K562 (cell line): ENCODE results near the gene RNF150. TPM values are rescaled to one million over a fixed set of nuclear protein-coding genes. Genes with fewer than 3 reads are reported as not detected.
A peak's percentile ranks its signal among the peaks of the same experiment; 100 is the strongest.

Experiments used
- ATAC-seq: fragments of 200-7000 bp; cut with Tn5 transposase; 3 replicates; pipeline ENCODE4 v1.9.1; 2020; ENCODE audit warnings: moderate library complexity
- BruUV-seq: library from RNA; stranded (reverse); fragments of 400-500 nt; replicated peaks from 2 replicates; lab custom pipeline; 2021; lab: Mats Ljungman, UMichigan
- CTCF ChIA-PET: fragments of 300-600 bp; formaldehyde crosslinking; extraction: SDS; loops from one replicate; lab custom pipeline; 2021; ENCODE audit warnings: low intra/inter-chr PET ratio; lab: Yijun Ruan, JAX
- POLR2A ChIA-PET: fragments of 300-600, 350-650 bp; sonication (Branson Sonifier 250); formaldehyde crosslinking; extraction: SDS; loops from one replicate; lab custom pipeline; 2021; ENCODE audit warnings: antibody characterized with exemption, inconsistent platforms; lab: Yijun Ruan, JAX
- DNase-seq, 4 experiments: peaks; one replicate each; pipeline versions ENCODE4 v3.0.0 to v3.0.0-alpha.2; 2011 to 2018; ENCODE audit warnings: low spot score in 3 of 4, mixed read lengths in 3 of 4; ENCODE audit errors: extremely low read depth in 1 of 4
- FAIRE-seq: peaks from 2 replicates; lab custom pipeline; 2011; peaks lifted over from hg19 to GRCh38; lab: Jason Lieb, UNC
- H2AFZ ChIP-seq: 2 replicates; pipeline ENCODE4 v1.6.0; 2011; ENCODE audit warnings: low read depth, low read length, control low read depth, inconsistent platforms
- H3K27ac ChIP-seq: fragments of 200-600 bp; 3 replicates; pipeline ENCODE4 v1.8.0; 2011; ENCODE audit warnings: low read depth, mild to moderate bottlenecking, control low read depth, inconsistent platforms, low read length, moderate library complexity, mixed read lengths; ENCODE audit errors: extremely low read depth
- H3K27me3 ChIP-seq, 2 experiments: fragments of 300-600 bp in 1 of 2; 2 replicates in 1 of 2; 3 replicates in 1 of 2; pipeline versions ENCODE4 v1.6.0 to v1.8.0; 2011; ENCODE audit warnings: inconsistent platforms in 2 of 2, low read length in 2 of 2, mild to moderate bottlenecking in 1 of 2, mixed read lengths in 1 of 2, moderate library complexity in 1 of 2; ENCODE audit not compliant: control insufficient read depth in 2 of 2, insufficient read depth in 2 of 2
- H3K36me3 ChIP-seq: fragments of 300-600 bp; 3 replicates; pipeline ENCODE4 v1.8.0; 2011; ENCODE audit warnings: mild to moderate bottlenecking, low read length, inconsistent platforms; ENCODE audit not compliant: control insufficient read depth, insufficient read depth
- H3K4me1 ChIP-seq, 2 experiments: fragments of 200-600 bp in 1 of 2; replicated peaks in 1 of 2; 2 replicates in 1 of 2; 3 replicates in 1 of 2; pipeline versions ENCODE4 v1.5.1 to v1.8.0; 2011; ENCODE audit warnings: inconsistent platforms in 2 of 2, low read length in 2 of 2, mild to moderate bottlenecking in 1 of 2, mixed read lengths in 1 of 2, moderate library complexity in 1 of 2; ENCODE audit not compliant: control insufficient read depth in 2 of 2, insufficient read depth in 2 of 2
- H3K4me2 ChIP-seq: 2 replicates; pipeline ENCODE4 v1.6.1; 2011; ENCODE audit warnings: low read length, control low read depth, inconsistent platforms, mixed read lengths; ENCODE audit not compliant: insufficient read depth
- H3K4me3 ChIP-seq: fragments of 200-600 bp; sonication (generic), shearing (Covaris generic); 2 replicates; pipeline ENCODE4 v1.5.1; 2016; ENCODE audit warnings: control low read depth, inconsistent platforms
- H3K79me2 ChIP-seq: fragments of 200-600 bp; 3 replicates; pipeline ENCODE4 v1.8.0; 2011; ENCODE audit warnings: low read length, inconsistent platforms; ENCODE audit not compliant: control insufficient read depth, insufficient read depth
- H3K9ac ChIP-seq, 2 experiments: 2 replicates each; pipeline versions ENCODE4 v1.6.0 to v1.6.1; 2011; ENCODE audit warnings: low read depth in 2 of 2, low read length in 2 of 2, control low read depth in 1 of 2, inconsistent platforms in 1 of 2, mild to moderate bottlenecking in 1 of 2, mixed read lengths in 1 of 2; ENCODE audit not compliant: insufficient read depth in 1 of 2
- H3K9me1 ChIP-seq: one replicate; pipeline ENCODE4 v1.6.0; 2011; ENCODE audit warnings: inconsistent platforms, mild to moderate bottlenecking, low read length, moderate library complexity; ENCODE audit not compliant: control insufficient read depth, insufficient read depth
- H3K9me3 ChIP-seq: replicated peaks from 2 replicates; pipeline ENCODE4 v1.5.1; 2011; ENCODE audit warnings: low read depth, low read length, inconsistent platforms; ENCODE audit not compliant: control insufficient read depth, insufficient read depth
- H4K20me1 ChIP-seq: replicated peaks from 2 replicates; pipeline ENCODE4 v1.6.1; 2011; ENCODE audit warnings: low read length, inconsistent platforms, mixed read lengths; ENCODE audit not compliant: control insufficient read depth, insufficient read depth
- FOXA3 ChIP-seq, 2 experiments: fragments of 450-650 bp in 1 of 2; sonication (generic) in 1 of 2; formaldehyde crosslinking; IDR thresholded peaks in 1 of 2; conservative IDR thresholded peaks in 1 of 2; 2 replicates each; pipeline versions ENCODE4 v1.4.0 to v1.8.0; 2020 to 2022; ENCODE audit warnings: mild to moderate bottlenecking in 2 of 2, missing genetic modification reagents in 1 of 2
- MAFG ChIP-seq: fragments of 450-650 bp; conservative IDR thresholded peaks from 2 replicates; pipeline ENCODE4 v1.6.1; 2016; ENCODE audit warnings: missing genetic modification characterization, missing compliant biosample characterization
- POLR2A ChIP-seq: fragments of 450-650 bp; conservative IDR thresholded peaks from 2 replicates; pipeline ENCODE4 v1.6.1; 2016
- SLC30A9 ChIP-seq: fragments of 250-450 bp; sonication (Bioruptor Pico); IDR thresholded peaks from 2 replicates; pipeline ENCODE4 v1.8.0; 2022; ENCODE audit warnings: mild to moderate bottlenecking, moderate library complexity
- U2AF2 ChIP-seq: fragments of 200-400 bp; formaldehyde crosslinking; optimal IDR thresholded peaks from 2 replicates; pipeline ENCODE3; 2017; ENCODE audit warnings: low read depth, mild to moderate bottlenecking, low read length
- ZKSCAN1 ChIP-seq: fragments of 150-350 bp; IDR thresholded peaks from 2 replicates; pipeline ENCODE4 v1.6.1; 2016; ENCODE audit warnings: low read depth, low read length
- ZNF263 ChIP-seq: sonication (generic); formaldehyde crosslinking; IDR thresholded peaks from 2 replicates; pipeline ENCODE4 v1.8.0; 2022; ENCODE audit warnings: mild to moderate bottlenecking, missing genetic modification reagents, borderline replicate concordance
- ZNF316 ChIP-seq: fragments of 450-650 bp; IDR thresholded peaks from 2 replicates; pipeline ENCODE4 v1.6.1; 2016
- ZNF354B ChIP-seq: fragments of 250-450 bp; sonication (Bioruptor Pico); IDR thresholded peaks from 2 replicates; pipeline ENCODE4 v1.4.0; 2020
- WGBS: fragments of 100-300 bp; shearing (Covaris generic); methylation state at CpG from one replicate; pipeline ENCODE4 v1.1.6; 2016; ENCODE audit warnings: low coverage, mixed read lengths; ENCODE audit not compliant: insufficient coverage; ENCODE audit errors: missing lambda C conversion rate; 5-methylcytosine and 5-hydroxymethylcytosine counted together
- in situ Hi-C: fragments of 300-500 bp; cut with MboI; formaldehyde crosslinking; loops from 4 replicates; pipeline ENCODE4 v1.15.0; 2018; ENCODE audit warnings: inconsistent platforms, mixed read lengths
- intact Hi-C: fragments of 100-400 bp; cut with micrococcal nuclease; formaldehyde crosslinking; loops from 2 replicates; pipeline ENCODE4 v1.14.2; 2022
- polyA plus RNA-seq, 8 experiments: library from polyadenylated mRNA; depleted of rRNA in 4 of 8; stranded (reverse) in 5 of 8; unstranded in 3 of 8; fragments of >200 nt; fragmentation: Nextera tagmentation in 2 of 8; fragmentation: Illumina TruSeq in 1 of 8; extraction: Ambion mirVana in 2 of 8; extraction: Trizol in 1 of 8; gene quantifications; 2 replicates each; pipeline versions ENCODE4 v1.2.1 to v1.2.3, GENCODE V29; 2011 to 2014; ENCODE audit warnings: inconsistent platforms in 1 of 8, missing spikeins in 1 of 8
- total RNA-seq, 7 experiments: library from RNA; depleted of rRNA in 6 of 7; stranded (reverse); fragments of >200 nt in 6 of 7; fragmentation: Illumina TruSeq in 2 of 7; extraction: Trizol in 2 of 7; gene quantifications; 2 replicates each; pipeline versions ENCODE4 v1.2.1 to v1.2.3, GENCODE V29; 2011 to 2021; ENCODE audit warnings: low replicate concordance in 1 of 7

Gene RNF150
- total and polyA plus RNA-seq, 9 of the 15 experiments (the other 6 are each of a cell fraction or from before 2014, with no cell fraction given) = 0.09 TPM; not detected in 8

- BruUV-seq = no TSS peak
- Histone ChIP-seq H3K27ac (no peak overlapping the region), H3K27me3 (no peaks in the 10 kb centered on the region), H3K79me2 (no peaks in the 10 kb centered on the region), H3K4me3 (no peak overlapping the region), H3K4me2 (no peak overlapping the region), H3K9me1 (no peaks in the 10 kb centered on the region), H2AFZ (no peak overlapping the region), H3K9me3 (no peaks in the 10 kb centered on the region), H4K20me1 (no peaks in the 10 kb centered on the region), H3K4me1 (no peaks in the 10 kb centered on the region), H3K36me3 (no peaks in the 10 kb centered on the region), H3K9ac (no peak overlapping the region)
- CTCF ChIA-PET = no interaction called here
- intact Hi-C loops (no loop called here), in situ Hi-C loops (no loop called here)
- TF ChIP-seq ZNF354B (CRISPR knock-in tag) (no peak), POLR2A (no peak), ZNF316 (0 out of 2 replicates have a peak, but pooled peaks have one; percentile 12), FOXA3 (CRISPR knock-in tag; conservative IDR thresholded peaks at IDR 0.05 in 1 of 2, IDR thresholded peaks at IDR 0.05 in 1 of 2) (no peak), MAFG (tag) (peak; percentile 18; the same call in 1 of the 2 replicates), ZNF263 (CRISPR knock-in tag) (no peak)
- FAIRE-seq (no peak), DNase-seq (no peak), ATAC-seq (no peak)
- POLR2A ChIA-PET = no interaction called here
Measured at GRCh38 chr4:141075553-141075952, 57.7 kb downstream of the RNF150 start.

GRCh38 chr4:141074098-141074878, 59.0 kb downstream of the RNF150 start:
- Histone ChIP-seq H3K9me3 (no peaks in the 10 kb centered on the region), H3K4me3 (no peak overlapping the region), H3K9ac (no peak overlapping the region), H3K4me1 (no peaks in the 10 kb centered on the region)
- CTCF ChIA-PET = no interaction called here
- WGBS = 0% methylated on average over 4 of the region's 4 CpGs
- TF ChIP-seq U2AF2 = no peak
- TF ChIP-seq SLC30A9 (CRISPR knock-in tag) = no peak
- no peak for TF ChIP-seq ZKSCAN1
- TF ChIP-seq, all 486 proteins: peak for 0
- POLR2A ChIA-PET = no interaction called here
- intact Hi-C loops = no loop called here
- H3K9me1 ChIP-seq = no peaks in the 10 kb centered on the region
- no peaks in the 10 kb centered on the region for H4K20me1 ChIP-seq
- FAIRE-seq = no peak
- no peaks in the 10 kb centered on the region for H3K79me2 ChIP-seq
- DNase-seq = no peak
- H3K27ac ChIP-seq = no peak overlapping the region
- no peak overlapping the region for H3K4me2 ChIP-seq
- no peak overlapping the region for H2AFZ ChIP-seq
- H3K27me3 ChIP-seq = no peaks in the 10 kb centered on the region
- in situ Hi-C loops = no loop called here
- ATAC-seq = no peak
- no peaks in the 10 kb centered on the region for H3K36me3 ChIP-seq
- no TSS peak for BruUV-seq
